CD4-positive, alpha-beta T cell treated with Interleukin-12 subunit alpha and Interleukin-12 subunit beta, for 1 hour (primary cell): ENCODE data around the gene MASP2.

Source experiments
- DNase-seq: peaks from one replicate; pipeline ENCODE4 v3.0.0-alpha.2; 2020

Gene MASP2

DNA sequence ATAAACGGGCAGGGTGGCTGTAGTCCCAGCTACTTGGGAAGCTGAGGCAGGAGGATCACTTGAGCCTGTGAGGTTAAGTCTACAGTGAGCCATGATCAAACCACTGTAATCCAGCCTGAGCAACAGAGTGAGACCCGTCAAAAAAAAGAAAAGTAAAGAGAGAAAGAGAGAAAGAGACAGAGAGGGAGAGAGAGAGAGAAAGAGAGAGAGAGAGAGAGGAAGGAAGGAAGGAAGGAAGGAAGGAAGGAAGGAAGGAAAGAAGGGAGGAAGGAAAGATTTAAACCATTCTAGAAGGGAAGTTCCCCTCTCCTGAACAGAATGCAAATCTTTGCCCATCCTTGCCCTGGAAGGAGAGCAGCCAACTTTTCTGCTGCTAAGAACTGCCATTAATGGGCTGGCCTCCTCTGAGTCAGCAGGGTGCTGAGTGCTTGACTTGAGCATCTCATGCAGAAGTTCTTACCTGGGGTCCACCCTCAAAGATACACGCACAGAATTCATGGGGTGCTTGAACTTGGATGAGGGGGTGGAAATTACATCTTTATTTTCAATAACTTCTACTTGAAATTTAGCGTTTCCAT is 59.1 kb downstream of the MASP2 start:
- DNase-seq, result no peak

DNA sequence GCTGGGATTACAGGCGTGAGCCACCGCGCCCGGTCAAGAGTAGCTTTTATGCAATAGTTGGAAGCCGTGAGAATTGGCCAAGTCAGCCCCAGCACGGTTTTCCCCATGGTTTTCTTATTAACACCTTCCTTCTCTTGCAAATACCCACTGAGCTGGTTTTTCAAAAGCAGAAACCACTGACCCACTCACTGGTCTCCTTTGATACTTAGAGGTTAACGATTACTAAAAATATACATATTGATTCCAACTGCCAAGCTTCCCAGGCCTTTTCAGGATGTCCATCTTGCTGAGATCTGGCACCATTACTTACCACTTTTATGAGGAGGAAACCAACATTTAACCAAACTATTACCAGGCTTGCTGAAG is 60.5 kb downstream of the MASP2 start:
- no peak for DNase-seq

DNA sequence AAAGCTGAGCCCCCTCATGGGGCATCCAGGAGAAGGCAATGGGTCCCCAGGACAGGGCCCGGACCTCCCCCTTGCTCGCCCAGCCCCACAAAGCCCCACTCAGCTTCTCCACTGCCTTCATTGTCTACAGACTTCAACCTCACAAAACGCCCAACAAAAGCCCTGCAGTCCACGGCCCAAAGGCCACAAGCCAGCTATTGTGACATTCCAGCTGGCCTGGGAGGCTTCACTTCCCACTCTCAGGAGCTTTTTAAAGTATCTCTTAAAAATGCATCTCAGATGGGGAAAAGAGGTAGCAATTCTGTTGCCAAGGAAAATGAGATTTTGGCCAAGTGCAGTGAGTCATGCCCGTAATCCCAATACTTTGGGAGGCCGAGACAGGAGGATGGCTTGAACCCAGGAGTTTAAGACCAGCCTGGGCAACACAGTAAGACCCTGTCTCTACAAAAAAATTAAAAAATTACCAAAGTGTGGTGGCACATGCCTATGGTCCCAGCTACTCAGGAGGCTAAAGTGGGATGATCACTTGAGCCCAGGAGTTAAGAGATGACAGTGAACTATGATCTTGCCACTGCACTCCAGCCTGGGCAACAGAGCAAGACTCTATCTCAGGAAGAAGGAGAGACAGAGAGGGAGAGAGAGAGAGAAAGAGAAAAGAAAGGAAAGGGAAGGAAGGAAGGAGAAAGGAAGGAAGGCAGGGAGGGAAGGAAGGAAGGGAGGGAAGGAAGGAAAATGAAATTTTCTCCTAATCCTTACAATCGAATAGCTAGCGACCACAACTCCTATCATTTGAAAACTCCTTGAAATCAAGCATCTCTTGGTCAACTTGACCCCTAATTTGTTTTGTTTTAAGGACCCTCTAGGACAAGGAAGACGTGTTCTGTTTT is 66.0 kb downstream of the MASP2 start:
- no peak for DNase-seq

DNA sequence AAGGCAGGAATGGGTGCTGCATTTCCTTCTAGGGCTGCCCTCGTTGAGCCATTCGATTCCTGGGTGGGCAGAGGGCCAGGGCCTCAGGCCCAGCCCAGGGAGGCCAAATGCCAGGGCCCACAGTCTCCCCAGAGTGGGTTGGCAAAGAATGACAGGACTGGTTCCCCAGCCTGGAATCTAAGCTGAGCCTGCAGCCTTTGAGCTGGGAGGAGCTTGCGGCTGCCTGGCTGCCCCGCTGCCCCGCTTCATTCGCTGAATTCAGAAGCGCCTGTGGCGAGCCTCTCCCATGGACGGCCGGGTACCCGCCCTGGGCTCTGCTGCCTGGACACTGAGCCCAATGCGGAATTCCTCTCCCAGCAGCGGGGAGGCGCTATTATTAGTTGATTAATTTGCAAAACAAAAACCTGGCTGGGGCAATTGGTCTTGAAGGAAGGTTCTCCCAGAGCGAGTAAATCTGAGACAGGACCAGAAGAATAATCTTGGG is 66.9 kb downstream of the MASP2 start:
- DNase-seq, result no peak

DNA sequence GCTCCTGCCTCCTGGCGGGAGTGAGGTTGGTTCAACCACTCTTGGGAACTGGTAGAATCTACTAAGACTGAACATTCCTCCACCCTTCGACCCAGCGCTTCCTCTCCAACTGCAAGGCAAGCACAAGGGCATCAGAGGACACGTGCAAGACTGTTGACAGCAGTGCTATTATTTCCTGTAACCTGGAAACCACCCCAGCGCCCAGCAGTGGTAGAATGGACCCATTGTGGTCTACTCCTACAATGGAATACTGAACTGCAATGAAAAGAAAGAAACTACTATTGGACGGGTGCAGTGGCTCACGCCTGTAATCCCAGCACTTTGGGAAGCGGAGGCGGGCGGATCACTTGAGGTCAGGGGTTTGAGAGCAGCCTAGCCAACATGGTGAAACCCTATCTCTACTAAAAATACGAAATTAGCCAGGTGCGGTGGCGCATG is 67.5 kb downstream of the MASP2 start:
- no peak for DNase-seq

DNA sequence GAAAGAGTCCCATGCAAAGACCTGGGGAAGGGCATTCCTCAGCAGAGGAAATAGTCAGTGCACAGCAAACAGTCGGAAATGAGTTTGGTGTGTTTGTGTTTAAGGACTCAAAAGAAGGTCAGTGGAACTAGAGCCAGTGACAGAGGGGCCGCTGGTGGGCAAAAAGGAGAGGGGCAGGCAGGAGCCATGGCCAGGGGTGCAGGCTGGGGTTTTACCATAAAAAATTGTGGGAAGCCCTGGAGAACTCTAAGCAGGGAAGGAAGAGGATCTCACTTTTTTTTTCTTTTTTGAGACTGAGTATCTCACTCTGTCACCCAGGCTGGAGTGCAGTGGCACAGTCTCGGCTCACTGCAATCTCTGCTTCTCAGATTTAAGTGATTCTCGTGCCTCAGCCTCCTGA is 68.3 kb downstream of the MASP2 start:
- DNase-seq, result no peak
